Lung (tissue), 16 donors: Measurements from ENCODE around the gene NGFR. TPM values are rescaled to one million over a fixed set of nuclear protein-coding genes. Genes with fewer than 3 reads are reported as not detected.
A peak's percentile ranks its signal among the peaks of the same experiment; 100 is the strongest.

Source experiments
- ATAC-seq: fragments of 200-7000 bp; cut with Tn5 transposase; one replicate; pipeline ENCODE4 v1.9.1; 2020; ENCODE audit warnings: moderate number of reproducible peaks; ENCODE audit not compliant: insufficient read depth, low FRiP score
- DNase-seq, 3 donors: peaks; one replicate each; pipeline ENCODE4 v3.0.0-alpha.2; 2013 to 2017
- H3K27ac ChIP-seq, 2 donors: one replicate each; pipeline ENCODE4 v1.5.1; 2013; ENCODE audit warnings: mild to moderate bottlenecking in 2 of 2, moderate library complexity in 2 of 2, control low read depth in 1 of 2, inconsistent platforms in 1 of 2, low read depth in 1 of 2, low read length in 1 of 2
- H3K27me3 ChIP-seq, 3 donors: one replicate each; pipeline ENCODE4 v1.5.1; 2013; ENCODE audit warnings: low read length in 2 of 3; ENCODE audit not compliant: control insufficient read depth in 3 of 3, insufficient read depth in 3 of 3
- H3K36me3 ChIP-seq, 4 donors: one replicate each; pipeline ENCODE4 v1.5.1; 2013; ENCODE audit warnings: low read length in 4 of 4, mild to moderate bottlenecking in 1 of 4, moderate library complexity in 1 of 4; ENCODE audit not compliant: control insufficient read depth in 4 of 4, insufficient read depth in 4 of 4
- H3K4me1 ChIP-seq, 5 donors: one replicate each; pipeline ENCODE4 v1.5.1; 2013; ENCODE audit warnings: low read length in 5 of 5, mild to moderate bottlenecking in 2 of 5, moderate library complexity in 1 of 5; ENCODE audit not compliant: control insufficient read depth in 5 of 5, insufficient read depth in 5 of 5
- H3K4me3 ChIP-seq: one replicate; pipeline ENCODE4 v1.5.1; 2013; ENCODE audit warnings: mild to moderate bottlenecking, control low read depth, moderate library complexity
- H3K9ac ChIP-seq, 2 donors: one replicate each; pipeline ENCODE4 v1.5.1; 2013; ENCODE audit warnings: low read length in 2 of 2, control low read depth in 1 of 2; ENCODE audit not compliant: insufficient read depth in 1 of 2
- H3K9me3 ChIP-seq, 4 donors: one replicate each; pipeline ENCODE4 v1.5.1; 2013; ENCODE audit warnings: low read length in 3 of 4, mild to moderate bottlenecking in 1 of 4, moderate library complexity in 1 of 4; ENCODE audit not compliant: control insufficient read depth in 4 of 4, insufficient read depth in 3 of 4
- CTCF ChIP-seq: IDR thresholded peaks from 2 replicates; pipeline ENCODE4 v1.5.1; 2012; ENCODE audit warnings: mild to moderate bottlenecking; ENCODE audit errors: control extremely low read depth, extremely low read depth
- WGBS, 2 donors: extraction: QIAGEN DNeasy Blood & Tissue Kit; methylation state at CpG; one replicate each; pipeline ENCODE4 v1.1.7; 2013; 5-methylcytosine and 5-hydroxymethylcytosine counted together
- long read RNA-seq, 5 donors: transcript quantifications; one replicate each; lab custom pipeline, GENCODE V29; 2026
- polyA plus RNA-seq, 2 donors: library from polyadenylated mRNA; stranded (reverse); fragments of 200-250 nt; gene quantifications; one replicate each; pipeline ENCODE4 v1.2.1, GENCODE V29; 2013
- total RNA-seq, 2 donors: library from RNA; depleted of rRNA in 1 of 2; stranded (reverse); fragments of >200 nt in 1 of 2; gene quantifications; one replicate each; pipeline ENCODE4 v1.2.1, GENCODE V29; 2014 to 2021
- donor health status: control.
- donor health status: control.
- donor health status: Bipolar disorder and iron deficiency.
- donor health status: healthy.
- donor health status: DM: yes; HTN: yes; CAD: no.

The NGFR gene
- total RNA-seq (1 to 10 TPM; 3.9 to 4.9 TPM), polyA plus RNA-seq (1 to 10 TPM; 1.3 to 2.6 TPM)
- long read RNA-seq, donor 1, result 0 reads
- long read RNA-seq, donor 2, partial matches to known transcripts, result 0 of 1 reads
- long read RNA-seq, donor 2, other reads (novel, unspliced or antisense), result 0 of 1 reads
- long read RNA-seq, donor 3, result 0 reads
- long read RNA-seq, donor 4, partial matches to known transcripts, result 7 of 9 reads
- long read RNA-seq, donor 4, other reads (novel, unspliced or antisense), result 0 of 9 reads
- long read RNA-seq, donor 5, partial matches to known transcripts, result 0 of 4 reads
- long read RNA-seq, donor 5, other reads (novel, unspliced or antisense), result 0 of 4 reads

DNA sequence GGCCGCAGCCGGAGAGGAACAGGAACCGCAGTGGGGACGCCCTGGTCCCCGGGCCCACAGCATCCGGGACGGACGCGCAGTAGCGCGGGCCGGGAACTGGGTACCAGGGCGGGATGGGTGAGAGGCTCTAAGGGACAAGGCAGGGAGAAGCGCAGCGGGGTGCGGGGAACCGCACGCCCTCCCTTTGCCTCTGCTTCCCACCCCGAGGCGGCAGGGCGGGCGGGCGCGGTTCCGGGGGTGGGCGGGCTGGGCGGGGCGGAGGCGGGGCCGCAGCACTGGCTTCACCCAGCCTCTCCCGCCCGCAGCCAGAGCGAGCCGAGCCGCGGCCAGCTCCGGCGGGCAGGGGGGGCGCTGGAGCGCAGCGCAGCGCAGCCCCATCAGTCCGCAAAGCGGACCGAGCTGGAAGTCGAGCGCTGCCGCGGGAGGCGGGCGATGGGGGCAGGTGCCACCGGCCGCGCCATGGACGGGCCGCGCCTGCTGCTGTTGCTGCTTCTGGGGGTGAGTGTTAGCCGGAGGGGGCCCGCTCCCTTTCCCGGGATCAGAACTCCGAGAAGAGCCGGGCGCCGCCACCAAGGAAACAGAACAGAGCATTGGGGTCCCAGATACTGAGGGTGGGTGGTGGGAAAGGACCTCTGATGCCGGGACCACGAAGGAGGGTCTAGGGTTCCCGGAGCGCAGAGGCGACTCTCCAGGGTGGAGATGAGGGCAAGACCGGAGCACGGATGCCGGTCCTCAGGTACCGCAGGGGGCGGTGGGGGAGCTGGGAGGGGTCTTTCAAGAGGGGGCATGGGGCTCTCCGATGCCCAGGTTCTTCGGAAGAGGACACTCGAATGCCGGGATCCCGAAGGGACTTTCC lies at the start of gene NGFR:
Gene NGFR, plus strand, starts transcription at position 308 of the 856 bp plus-strand sequence. Its CDS starts 125 bp downstream, at position 433.
- Histone ChIP-seq H3K9ac (no peak within 1 kb of the TSS), H3K27ac (no peak within 1 kb of the TSS), H3K4me3 (peak within 1 kb of the TSS; percentile 12), H3K36me3 (no peaks in the 10 kb centered on the region), H3K4me1 (peaks cover 0 to 21% (median 6%) of the 10 kb centered on the region in 5 donors), H3K9me3 (no peaks in the 10 kb centered on the region), H3K27me3 (peaks cover 0 to 63% (median 29%) of the 10 kb centered on the region in 3 donors)
- peak; percentile 10 for ATAC-seq
- TF ChIP-seq CTCF, result no peak
- 1% methylated on average over 55 to 79 of the region's 79 CpGs for WGBS, 2 donors
- DNase-seq, result peak; percentile 71 to 88 (median 74)

DNA sequence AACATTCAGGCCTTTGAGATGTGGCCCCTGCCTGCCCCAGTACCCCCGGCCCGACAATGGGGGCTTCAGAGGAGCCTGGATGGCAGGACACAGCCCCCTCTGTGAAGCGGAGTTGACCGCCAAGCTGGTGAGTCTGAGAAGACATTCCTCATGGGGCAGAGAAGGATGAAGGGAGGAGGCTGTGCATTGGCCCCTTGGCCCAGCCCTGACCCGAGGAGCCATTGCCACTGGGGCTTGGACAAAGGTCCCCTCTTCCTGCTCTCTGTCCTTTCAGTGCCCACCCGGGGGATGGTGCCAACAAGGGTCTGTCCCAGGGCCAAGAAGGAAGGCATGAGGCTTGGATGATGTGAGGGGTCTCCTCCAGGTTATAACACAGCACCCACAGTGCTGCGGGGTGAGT lies 49.5 kb upstream of the NGFR start:
- H3K4me1 ChIP-seq, result peaks cover 0 to 12% (median 0%) of the 10 kb centered on the region in 5 donors
- H3K9ac ChIP-seq, result no peak overlapping the region
- no peak for TF ChIP-seq CTCF
- 87 to 90% methylated on average over 7 of the region's 7 CpGs for WGBS, 2 donors
- H3K9me3 ChIP-seq, result no peaks in the 10 kb centered on the region
- no peak overlapping the region for H3K27ac ChIP-seq
- ATAC-seq (no peak), DNase-seq (no peak)
- H3K27me3 ChIP-seq, result no peaks in the 10 kb centered on the region
- H3K4me3 ChIP-seq, result no peak overlapping the region
- H3K36me3 ChIP-seq, result no peaks in the 10 kb centered on the region

DNA sequence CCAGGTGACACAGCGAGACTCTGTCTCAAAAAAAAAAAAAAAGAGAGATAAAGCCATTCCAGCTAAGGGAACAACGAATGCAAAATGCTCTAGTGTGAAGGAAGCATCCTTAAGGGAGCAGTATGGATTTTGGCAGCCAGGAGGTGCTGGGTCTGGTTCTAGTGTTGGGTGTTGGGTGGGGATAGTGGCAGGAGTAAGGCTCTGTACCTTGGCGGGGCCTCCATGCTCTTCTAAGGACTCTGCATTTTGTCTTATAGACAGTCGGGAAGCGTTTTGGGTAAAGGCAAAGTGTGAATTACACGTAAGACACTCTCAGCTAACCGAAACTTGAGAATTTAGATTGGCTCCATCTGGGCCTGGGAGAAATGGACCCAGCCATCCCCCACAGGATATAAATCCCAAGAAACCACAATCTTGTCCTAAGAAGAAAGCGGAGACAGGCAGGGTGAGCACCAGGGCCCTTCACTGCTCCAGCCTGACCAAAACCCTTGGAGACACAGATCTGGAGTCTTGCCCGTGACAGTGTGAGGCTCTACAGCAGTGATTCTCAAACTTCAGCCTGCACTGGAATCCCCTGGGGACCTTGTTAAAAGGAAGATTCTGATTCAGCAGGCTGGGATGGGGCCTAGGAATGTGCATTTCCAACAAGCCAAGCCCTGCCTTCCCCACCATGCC lies 47.3 kb upstream of the NGFR start:
- no peak overlapping the region for H3K4me3 ChIP-seq
- peaks cover 0 to 8% (median 0%) of the 10 kb centered on the region in 5 donors for H3K4me1 ChIP-seq
- no peak for TF ChIP-seq CTCF
- DNase-seq (peak; percentile 49 to 85 (median 67)), ATAC-seq (no peak)
- H3K9ac ChIP-seq, result no peak overlapping the region
- H3K27ac ChIP-seq, result no peak overlapping the region
- H3K27me3 ChIP-seq, result no peaks in the 10 kb centered on the region
- no peaks in the 10 kb centered on the region for H3K9me3 ChIP-seq
- H3K36me3 ChIP-seq, result no peaks in the 10 kb centered on the region
- WGBS, 2 donors, result 86 to 92% methylated on average over 9 of the region's 9 CpGs
